Measurements from ENCODE around the gene SERPINA6. TPM values are rescaled to one million over a fixed set of nuclear protein-coding genes. Genes with fewer than 3 reads are reported as not detected.
"Not testable (repeated sequence)": the region's sequence is repeated elsewhere in the genome, so short reads cannot be mapped to it uniquely, and the experiment has no call there.

Gene SERPINA6
- total RNA-seq, 1 donor from 2014 or later: not detected

DNA sequence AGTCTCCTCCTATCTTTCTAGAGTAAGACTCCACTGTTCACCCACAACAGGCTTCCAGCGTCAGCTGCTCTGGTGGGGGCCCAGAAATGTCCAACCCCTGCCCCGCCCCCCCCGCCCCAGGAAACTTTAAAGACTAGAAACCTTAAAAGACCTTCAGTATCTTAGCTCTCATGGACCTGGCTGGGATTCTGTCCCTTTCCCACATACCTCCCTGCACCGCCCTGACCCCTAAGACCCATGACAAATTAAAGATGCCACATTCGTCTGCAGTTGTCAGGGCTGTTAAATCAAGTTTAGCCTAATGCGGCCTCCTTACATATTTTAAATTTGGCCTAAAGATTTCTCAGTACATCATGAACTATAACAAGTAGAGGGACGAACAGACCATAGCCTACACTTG is 20.0 kb downstream of the SERPINA6 start:
- H3K27me3 Mint-ChIP-seq (ENCODE audit: low read depth): peaks cover 3% of the 10 kb centered on the region
- no peak overlapping the region for H3K27ac Mint-ChIP-seq
- H3K4me3 Mint-ChIP-seq: no peak overlapping the region
- TF ChIP-seq, protein P1, sequence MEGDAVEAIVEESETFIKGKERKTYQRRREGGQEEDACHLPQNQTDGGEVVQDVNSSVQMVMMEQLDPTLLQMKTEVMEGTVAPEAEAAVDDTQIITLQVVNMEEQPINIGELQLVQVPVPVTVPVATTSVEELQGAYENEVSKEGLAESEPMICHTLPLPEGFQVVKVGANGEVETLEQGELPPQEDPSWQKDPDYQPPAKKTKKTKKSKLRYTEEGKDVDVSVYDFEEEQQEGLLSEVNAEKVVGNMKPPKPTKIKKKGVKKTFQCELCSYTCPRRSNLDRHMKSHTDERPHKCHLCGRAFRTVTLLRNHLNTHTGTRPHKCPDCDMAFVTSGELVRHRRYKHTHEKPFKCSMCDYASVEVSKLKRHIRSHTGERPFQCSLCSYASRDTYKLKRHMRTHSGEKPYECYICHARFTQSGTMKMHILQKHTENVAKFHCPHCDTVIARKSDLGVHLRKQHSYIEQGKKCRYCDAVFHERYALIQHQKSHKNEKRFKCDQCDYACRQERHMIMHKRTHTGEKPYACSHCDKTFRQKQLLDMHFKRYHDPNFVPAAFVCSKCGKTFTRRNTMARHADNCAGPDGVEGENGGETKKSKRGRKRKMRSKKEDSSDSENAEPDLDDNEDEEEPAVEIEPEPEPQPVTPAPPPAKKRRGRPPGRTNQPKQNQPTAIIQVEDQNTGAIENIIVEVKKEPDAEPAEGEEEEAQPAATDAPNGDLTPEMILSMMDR (IDR thresholded peaks at IDR 0.05; ENCODE audit: unreplicated experiment): no peak
- no peak for DNase-seq (ENCODE audit: low spot score in 2 of 2, unreplicated experiment in 2 of 2)
- no peaks in the 10 kb centered on the region for H3K36me3 Mint-ChIP-seq
- H3K4me1 Mint-ChIP-seq: no peaks in the 10 kb centered on the region
- peaks cover 14% of the 10 kb centered on the region for H3K9me3 Mint-ChIP-seq

- no peaks in the 10 kb centered on the region for H3K36me3 Mint-ChIP-seq
- no peaks in the 10 kb centered on the region for H3K27me3 Mint-ChIP-seq (ENCODE audit: low read depth)
- TF ChIP-seq, protein P1 (IDR thresholded peaks at IDR 0.05; ENCODE audit: unreplicated experiment): no peak
- DNase-seq (ENCODE audit: low spot score in 2 of 2, unreplicated experiment in 2 of 2): no peak
- no peaks in the 10 kb centered on the region for H3K4me1 Mint-ChIP-seq
- H3K4me3 Mint-ChIP-seq: no peak overlapping the region
- peaks cover 3% of the 10 kb centered on the region for H3K9me3 Mint-ChIP-seq
- no peak overlapping the region for H3K27ac Mint-ChIP-seq
Observed at GRCh38 chr14:94298130-94298529, 25.0 kb downstream of the SERPINA6 start.

- H3K27ac Mint-ChIP-seq; H3K9me3 Mint-ChIP-seq; H3K4me3 Mint-ChIP-seq; H3K27me3 Mint-ChIP-seq (ENCODE audit: low read depth); DNase-seq (ENCODE audit: low spot score in 2 of 2, unreplicated experiment in 2 of 2); H3K4me1 Mint-ChIP-seq; H3K36me3 Mint-ChIP-seq: not testable (repeated sequence)
Observed at GRCh38 chr14:94296181-94296545, 27.0 kb downstream of the SERPINA6 start.

- no peak for DNase-seq (ENCODE audit: low spot score in 2 of 2, unreplicated experiment in 2 of 2)
- Mint-ChIP-seq H3K4me3 (no peak overlapping the region), H3K27me3 (ENCODE audit: low read depth) (no peaks in the 10 kb centered on the region), H3K36me3 (no peaks in the 10 kb centered on the region), H3K27ac (no peak overlapping the region), H3K9me3 (peaks cover 3% of the 10 kb centered on the region), H3K4me1 (no peaks in the 10 kb centered on the region)
- TF ChIP-seq, protein P1 (IDR thresholded peaks at IDR 0.05; ENCODE audit: unreplicated experiment): no peak
Observed at GRCh38 chr14:94295360-94296180, 27.6 kb downstream of the SERPINA6 start.

GRCh38 chr14:94293578-94293924 is 29.6 kb downstream of the SERPINA6 start:
- no peaks in the 10 kb centered on the region for H3K36me3 Mint-ChIP-seq
- H3K4me3 Mint-ChIP-seq: no peak overlapping the region
- no peaks in the 10 kb centered on the region for H3K4me1 Mint-ChIP-seq
- no peaks in the 10 kb centered on the region for H3K27me3 Mint-ChIP-seq (ENCODE audit: low read depth)
- TF ChIP-seq, protein P1 (IDR thresholded peaks at IDR 0.05; ENCODE audit: unreplicated experiment): no peak
- no peaks in the 10 kb centered on the region for H3K9me3 Mint-ChIP-seq
- no peak for DNase-seq (ENCODE audit: low spot score in 2 of 2, unreplicated experiment in 2 of 2)
- no peak overlapping the region for H3K27ac Mint-ChIP-seq

DNA sequence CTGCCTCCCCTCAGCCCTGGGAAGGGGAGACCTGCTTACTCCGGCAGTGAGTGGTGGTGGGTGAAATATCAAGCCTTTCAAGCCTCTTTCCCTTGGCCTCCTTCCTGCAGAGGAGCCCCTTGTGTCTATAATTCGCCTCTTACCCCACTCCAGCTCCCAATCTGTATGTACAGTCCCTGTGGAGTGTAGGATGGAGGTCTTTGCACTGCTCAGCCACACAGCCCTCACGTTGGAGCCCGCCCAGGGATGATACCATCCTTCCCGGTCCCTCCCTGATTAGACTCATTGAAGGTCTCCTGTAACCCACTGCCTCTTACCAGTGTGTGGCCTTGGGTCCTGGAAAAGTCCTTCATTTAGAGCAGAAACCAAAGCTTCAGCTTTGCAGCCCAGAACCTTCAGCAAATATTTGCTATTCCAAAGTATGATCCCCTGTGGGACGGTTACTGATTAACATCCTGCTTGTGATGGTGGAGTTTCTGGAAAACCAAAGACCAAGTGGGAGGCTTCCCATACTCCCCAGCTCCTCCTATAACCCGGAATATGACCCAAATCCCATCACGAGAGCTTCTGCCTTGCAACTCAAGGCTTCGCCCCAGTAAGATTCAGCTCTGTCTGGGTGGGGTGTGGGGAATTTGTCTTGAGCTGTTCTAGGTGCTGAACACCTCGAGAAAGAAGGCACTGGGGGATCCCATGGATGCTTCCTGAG is 30.1 kb downstream of the SERPINA6 start, which contains the start of gene SERPINA10:
Gene SERPINA10, minus strand, starts transcription at position 397 of the 706 bp plus-strand sequence. CDS start 2,675 bp downstream, outside the sequence.
- TF ChIP-seq, protein P1 (IDR thresholded peaks at IDR 0.05; ENCODE audit: unreplicated experiment): no peak
- Mint-ChIP-seq H3K4me1 (no peaks in the 10 kb centered on the region), H3K36me3 (no peaks in the 10 kb centered on the region), H3K4me3 (no peak within 1 kb of the TSS), H3K9me3 (no peaks in the 10 kb centered on the region), H3K27me3 (ENCODE audit: low read depth) (no peaks in the 10 kb centered on the region), H3K27ac (no peak within 1 kb of the TSS)
- no peak for DNase-seq (ENCODE audit: low spot score in 2 of 2, unreplicated experiment in 2 of 2)

Measured in mesothelial cell of epicardium (in vitro differentiated cells).